ENCODE results near the gene BAMBI.

DNA sequence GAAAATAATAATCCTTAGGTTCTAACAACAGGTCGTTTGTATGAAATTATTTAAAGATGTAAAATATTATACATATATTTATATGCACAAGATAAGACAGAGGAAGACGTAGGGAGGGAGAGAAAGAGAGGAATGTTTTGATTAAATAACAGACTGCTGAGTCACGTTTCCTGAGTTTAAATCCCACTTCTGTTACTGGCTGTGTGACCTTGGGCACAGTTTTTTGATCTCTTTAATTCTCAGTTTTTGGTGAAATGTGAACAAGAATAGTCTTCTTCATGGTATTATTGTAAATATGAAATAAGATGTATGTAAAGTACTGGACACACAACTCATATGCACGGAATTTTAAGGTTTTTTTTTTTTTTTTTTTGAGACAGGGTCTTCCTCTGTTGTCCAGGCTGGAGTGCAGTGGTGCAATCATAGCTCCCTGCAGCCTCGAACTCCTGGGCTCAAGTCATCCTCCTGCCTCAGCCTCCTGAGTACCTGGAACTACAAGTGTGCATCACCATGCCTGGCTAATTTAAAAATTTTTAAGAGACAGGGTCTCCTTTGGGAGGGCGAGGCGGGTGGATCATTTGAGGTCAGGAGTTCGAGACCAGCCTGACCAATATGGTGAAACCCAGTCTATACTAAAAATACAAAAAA lies 42.6 kb downstream of the BAMBI start:
- TF ChIP-seq, protein P1, sequence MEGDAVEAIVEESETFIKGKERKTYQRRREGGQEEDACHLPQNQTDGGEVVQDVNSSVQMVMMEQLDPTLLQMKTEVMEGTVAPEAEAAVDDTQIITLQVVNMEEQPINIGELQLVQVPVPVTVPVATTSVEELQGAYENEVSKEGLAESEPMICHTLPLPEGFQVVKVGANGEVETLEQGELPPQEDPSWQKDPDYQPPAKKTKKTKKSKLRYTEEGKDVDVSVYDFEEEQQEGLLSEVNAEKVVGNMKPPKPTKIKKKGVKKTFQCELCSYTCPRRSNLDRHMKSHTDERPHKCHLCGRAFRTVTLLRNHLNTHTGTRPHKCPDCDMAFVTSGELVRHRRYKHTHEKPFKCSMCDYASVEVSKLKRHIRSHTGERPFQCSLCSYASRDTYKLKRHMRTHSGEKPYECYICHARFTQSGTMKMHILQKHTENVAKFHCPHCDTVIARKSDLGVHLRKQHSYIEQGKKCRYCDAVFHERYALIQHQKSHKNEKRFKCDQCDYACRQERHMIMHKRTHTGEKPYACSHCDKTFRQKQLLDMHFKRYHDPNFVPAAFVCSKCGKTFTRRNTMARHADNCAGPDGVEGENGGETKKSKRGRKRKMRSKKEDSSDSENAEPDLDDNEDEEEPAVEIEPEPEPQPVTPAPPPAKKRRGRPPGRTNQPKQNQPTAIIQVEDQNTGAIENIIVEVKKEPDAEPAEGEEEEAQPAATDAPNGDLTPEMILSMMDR (IDR thresholded peaks at IDR 0.05; ENCODE audit: poor library complexity, severe bottlenecking) = no peak
- TF ChIP-seq SMC3 (conservative IDR thresholded peaks at IDR 0.05; ENCODE audit: poor library complexity) = no peak
- TF ChIP-seq, protein P2, sequence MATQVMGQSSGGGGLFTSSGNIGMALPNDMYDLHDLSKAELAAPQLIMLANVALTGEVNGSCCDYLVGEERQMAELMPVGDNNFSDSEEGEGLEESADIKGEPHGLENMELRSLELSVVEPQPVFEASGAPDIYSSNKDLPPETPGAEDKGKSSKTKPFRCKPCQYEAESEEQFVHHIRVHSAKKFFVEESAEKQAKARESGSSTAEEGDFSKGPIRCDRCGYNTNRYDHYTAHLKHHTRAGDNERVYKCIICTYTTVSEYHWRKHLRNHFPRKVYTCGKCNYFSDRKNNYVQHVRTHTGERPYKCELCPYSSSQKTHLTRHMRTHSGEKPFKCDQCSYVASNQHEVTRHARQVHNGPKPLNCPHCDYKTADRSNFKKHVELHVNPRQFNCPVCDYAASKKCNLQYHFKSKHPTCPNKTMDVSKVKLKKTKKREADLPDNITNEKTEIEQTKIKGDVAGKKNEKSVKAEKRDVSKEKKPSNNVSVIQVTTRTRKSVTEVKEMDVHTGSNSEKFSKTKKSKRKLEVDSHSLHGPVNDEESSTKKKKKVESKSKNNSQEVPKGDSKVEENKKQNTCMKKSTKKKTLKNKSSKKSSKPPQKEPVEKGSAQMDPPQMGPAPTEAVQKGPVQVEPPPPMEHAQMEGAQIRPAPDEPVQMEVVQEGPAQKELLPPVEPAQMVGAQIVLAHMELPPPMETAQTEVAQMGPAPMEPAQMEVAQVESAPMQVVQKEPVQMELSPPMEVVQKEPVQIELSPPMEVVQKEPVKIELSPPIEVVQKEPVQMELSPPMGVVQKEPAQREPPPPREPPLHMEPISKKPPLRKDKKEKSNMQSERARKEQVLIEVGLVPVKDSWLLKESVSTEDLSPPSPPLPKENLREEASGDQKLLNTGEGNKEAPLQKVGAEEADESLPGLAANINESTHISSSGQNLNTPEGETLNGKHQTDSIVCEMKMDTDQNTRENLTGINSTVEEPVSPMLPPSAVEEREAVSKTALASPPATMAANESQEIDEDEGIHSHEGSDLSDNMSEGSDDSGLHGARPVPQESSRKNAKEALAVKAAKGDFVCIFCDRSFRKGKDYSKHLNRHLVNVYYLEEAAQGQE (IDR thresholded peaks at IDR 0.05; ENCODE audit: borderline replicate concordance) = no peak
- no peak for TF ChIP-seq POLR2AphosphoS5 (IDR thresholded peaks at IDR 0.05)
- no peak for TF ChIP-seq TAF1 (IDR thresholded peaks at IDR 0.05; ENCODE audit: low read depth)
- TF ChIP-seq EZH2 (IDR thresholded peaks at IDR 0.05; ENCODE audit: borderline replicate concordance, insufficient read depth, low read length, poor library complexity, severe bottlenecking) = no peak
- TF ChIP-seq EP300 (conservative IDR thresholded peaks at IDR 0.05; ENCODE audit: poor library complexity, severe bottlenecking) = no peak
